ENCODE data around the gene COL4A4. TPM values are rescaled to one million over a fixed set of nuclear protein-coding genes. Genes with fewer than 3 reads are reported as not detected.

The COL4A4 gene
- total and polyA plus RNA-seq, 2 experiments from 2014 or later: 0.47 to 3.0 TPM

DNA sequence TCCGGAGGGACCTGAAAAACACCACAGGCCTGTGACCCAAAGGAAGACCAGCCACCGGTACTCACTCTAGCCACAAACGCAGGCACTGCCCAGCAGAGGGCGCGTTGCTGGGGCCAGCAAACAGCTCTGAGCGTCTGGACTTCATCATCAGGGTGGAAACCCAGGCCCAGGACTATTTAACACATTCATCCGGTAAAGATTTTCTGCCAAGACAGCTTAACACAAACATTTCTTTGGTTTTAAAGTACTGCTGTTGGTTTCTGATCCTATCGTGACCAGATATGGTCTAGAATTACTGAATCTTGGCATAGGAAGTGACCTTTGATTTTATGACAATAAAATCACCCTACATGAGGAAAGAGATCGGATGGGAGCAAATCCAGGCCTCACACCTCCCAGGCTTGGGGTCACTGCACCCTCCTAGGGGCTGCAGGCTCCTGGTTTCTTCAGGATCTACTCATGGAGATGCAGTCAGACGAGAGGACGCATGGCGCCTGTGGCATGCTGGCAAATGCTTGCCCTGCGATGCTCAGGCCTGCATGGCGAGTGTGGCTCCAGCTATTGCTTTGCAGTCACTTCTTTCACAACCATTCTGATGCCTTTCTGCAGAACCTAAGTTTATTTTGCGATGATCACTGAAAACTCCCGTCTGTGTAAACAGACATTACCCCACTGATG lies 130.4 kb downstream of the COL4A4 start:
- TF ChIP-seq EZH2phosphoT487 (IDR thresholded peaks at IDR 0.05; ENCODE audit: low read depth, severe bottlenecking, unreplicated experiment) (no peak), EZH2 (IDR thresholded peaks at IDR 0.05; ENCODE audit: borderline replicate concordance) (no peak)
- TF ChIP-seq, protein P1, sequence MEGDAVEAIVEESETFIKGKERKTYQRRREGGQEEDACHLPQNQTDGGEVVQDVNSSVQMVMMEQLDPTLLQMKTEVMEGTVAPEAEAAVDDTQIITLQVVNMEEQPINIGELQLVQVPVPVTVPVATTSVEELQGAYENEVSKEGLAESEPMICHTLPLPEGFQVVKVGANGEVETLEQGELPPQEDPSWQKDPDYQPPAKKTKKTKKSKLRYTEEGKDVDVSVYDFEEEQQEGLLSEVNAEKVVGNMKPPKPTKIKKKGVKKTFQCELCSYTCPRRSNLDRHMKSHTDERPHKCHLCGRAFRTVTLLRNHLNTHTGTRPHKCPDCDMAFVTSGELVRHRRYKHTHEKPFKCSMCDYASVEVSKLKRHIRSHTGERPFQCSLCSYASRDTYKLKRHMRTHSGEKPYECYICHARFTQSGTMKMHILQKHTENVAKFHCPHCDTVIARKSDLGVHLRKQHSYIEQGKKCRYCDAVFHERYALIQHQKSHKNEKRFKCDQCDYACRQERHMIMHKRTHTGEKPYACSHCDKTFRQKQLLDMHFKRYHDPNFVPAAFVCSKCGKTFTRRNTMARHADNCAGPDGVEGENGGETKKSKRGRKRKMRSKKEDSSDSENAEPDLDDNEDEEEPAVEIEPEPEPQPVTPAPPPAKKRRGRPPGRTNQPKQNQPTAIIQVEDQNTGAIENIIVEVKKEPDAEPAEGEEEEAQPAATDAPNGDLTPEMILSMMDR (IDR thresholded peaks at IDR 0.05; ENCODE audit: poor library complexity): peak; percentile 72
- Histone ChIP-seq H3K36me3 (replicated peaks; ENCODE audit: insufficient read depth, low read depth) (no peaks in the 10 kb centered on the region), H3K9me3 (ENCODE audit: low read depth) (no peaks in the 10 kb centered on the region), H2AFZ (no peak overlapping the region), H3K27me3 (no peaks in the 10 kb centered on the region), H3K4me2 (no peak overlapping the region), H3K9me2 (replicated peaks; ENCODE audit: insufficient read depth) (no peaks in the 10 kb centered on the region), H3K4me3 (no peak overlapping the region), H3K27ac (no peak overlapping the region), H3K79me2 (no peaks in the 10 kb centered on the region), H4K20me1 (ENCODE audit: insufficient read depth, poor library complexity, severe bottlenecking) (no peaks in the 10 kb centered on the region), H3K4me1 (ENCODE audit: insufficient read depth) (peaks cover 5% of the 10 kb centered on the region)
- DNase-seq (ENCODE audit: low spot score): peak; percentile 81
- 48% methylated on average over 16 of the region's 16 CpGs for WGBS (ENCODE audit: low lambda C conversion rate, missing lambda C conversion rate)

- no peak overlapping the region for H3K4me3 ChIP-seq
- no peaks in the 10 kb centered on the region for H3K9me3 ChIP-seq (ENCODE audit: low read depth)
- no peak overlapping the region for H2AFZ ChIP-seq
- no peaks in the 10 kb centered on the region for H3K36me3 ChIP-seq (replicated peaks; ENCODE audit: insufficient read depth, low read depth)
- H3K9me2 ChIP-seq (replicated peaks; ENCODE audit: insufficient read depth): no peaks in the 10 kb centered on the region
- 26% methylated on average over 3 of the region's 3 CpGs for WGBS (ENCODE audit: low lambda C conversion rate, missing lambda C conversion rate)
- no peaks in the 10 kb centered on the region for H3K27me3 ChIP-seq
- DNase-seq (ENCODE audit: low spot score): no peak
- no peak overlapping the region for H3K4me2 ChIP-seq
- no peaks in the 10 kb centered on the region for H3K4me1 ChIP-seq (ENCODE audit: insufficient read depth)
- H3K79me2 ChIP-seq: no peaks in the 10 kb centered on the region
- H4K20me1 ChIP-seq (ENCODE audit: insufficient read depth, poor library complexity, severe bottlenecking): no peaks in the 10 kb centered on the region
- TF ChIP-seq, protein P1 (IDR thresholded peaks at IDR 0.05; ENCODE audit: poor library complexity): no peak
- no peak for TF ChIP-seq EZH2 (IDR thresholded peaks at IDR 0.05; ENCODE audit: borderline replicate concordance)
- TF ChIP-seq EZH2phosphoT487 (IDR thresholded peaks at IDR 0.05; ENCODE audit: low read depth, severe bottlenecking, unreplicated experiment): no peak
- H3K27ac ChIP-seq: no peak overlapping the region
These were observed 132.6 kb downstream of the COL4A4 start for GRCh38 chr2:227031379-227031778.

- no peaks in the 10 kb centered on the region for H3K4me1 ChIP-seq (ENCODE audit: insufficient read depth)
- no peaks in the 10 kb centered on the region for H3K79me2 ChIP-seq
- no peaks in the 10 kb centered on the region for H3K27me3 ChIP-seq
- no peaks in the 10 kb centered on the region for H3K36me3 ChIP-seq (replicated peaks; ENCODE audit: insufficient read depth, low read depth)
- no peak overlapping the region for H2AFZ ChIP-seq
- WGBS (ENCODE audit: low lambda C conversion rate, missing lambda C conversion rate): 83% methylated on average over 2 of the region's 2 CpGs
- no peak overlapping the region for H3K27ac ChIP-seq
- H3K9me3 ChIP-seq (ENCODE audit: low read depth): no peaks in the 10 kb centered on the region
- H3K4me3 ChIP-seq: no peak overlapping the region
- no peaks in the 10 kb centered on the region for H4K20me1 ChIP-seq (ENCODE audit: insufficient read depth, poor library complexity, severe bottlenecking)
- TF ChIP-seq EZH2phosphoT487 (IDR thresholded peaks at IDR 0.05; ENCODE audit: low read depth, severe bottlenecking, unreplicated experiment) (no peak), EZH2 (IDR thresholded peaks at IDR 0.05; ENCODE audit: borderline replicate concordance) (no peak)
- TF ChIP-seq, protein P1 (IDR thresholded peaks at IDR 0.05; ENCODE audit: poor library complexity): no peak
- H3K9me2 ChIP-seq (replicated peaks; ENCODE audit: insufficient read depth): no peaks in the 10 kb centered on the region
- no peak overlapping the region for H3K4me2 ChIP-seq
- no peak for DNase-seq (ENCODE audit: low spot score)
These were observed 133.2 kb downstream of the COL4A4 start for GRCh38 chr2:227030789-227031188.
